PC-3 (cell line): ENCODE results near the gene EIF4ENIF1. TPM values are rescaled to one million over a fixed set of nuclear protein-coding genes. Genes with fewer than 3 reads are reported as not detected.
A peak's percentile ranks its signal among the peaks of the same experiment; 100 is the strongest.

Experiments used
- ATAC-seq: fragments of 200-7000 bp; cut with Tn5 transposase; 2 replicates; pipeline ENCODE4 v1.9.1; 2020; ENCODE audit warnings: mild to moderate bottlenecking, moderate library complexity
- Bru-seq: library from RNA; stranded (reverse); fragments of 400-500 nt; gene quantifications from one replicate; lab custom pipeline; 2021; lab: Mats Ljungman, UMichigan
- BruChase-seq, 2 experiments: library from RNA; stranded (reverse); fragments of 400-500 nt; gene quantifications; one replicate each; lab custom pipeline; 2021; lab: Mats Ljungman, UMichigan
- BruUV-seq: library from RNA; stranded (reverse); fragments of 400-500 nt; replicated peaks from 2 replicates; lab custom pipeline; 2021; lab: Mats Ljungman, UMichigan
- CTCF ChIA-PET: fragments of 300-600 bp; sonication (Branson Sonifier 250); formaldehyde crosslinking; loops from one replicate; lab custom pipeline; 2022; ENCODE audit warnings: antibody characterized with exemption; lab: Charles Lee
- POLR2A ChIA-PET: fragments of 300-600 bp; sonication (Branson Sonifier 250); formaldehyde crosslinking; loops from one replicate; lab custom pipeline; 2022; ENCODE audit warnings: antibody characterized with exemption; ENCODE audit not compliant: unreplicated experiment; lab: Charles Lee
- DNase-seq: peaks from one replicate; pipeline ENCODE4 v3.0.0-alpha.2; 2015
- H2AFZ ChIP-seq: fragments of 300-600 bp; sonication (generic); 2 replicates; pipeline ENCODE4 v1.6.0; 2016; ENCODE audit warnings: antibody characterized with exemption, low read length
- H3F3A ChIP-seq: fragments of 300-600 bp; sonication (generic); one replicate; pipeline ENCODE4 v1.6.0; 2017; ENCODE audit warnings: antibody characterized with exemption, low read length, control low read depth, mild to moderate bottlenecking; ENCODE audit not compliant: unreplicated experiment
- H3K27ac ChIP-seq: fragments of 300-600 bp; sonication (generic); 2 replicates; pipeline ENCODE4 v1.5.1; 2016; ENCODE audit warnings: mild to moderate bottlenecking, low read length
- H3K27me3 ChIP-seq: fragments of 300-600 bp; sonication (generic); 2 replicates; pipeline ENCODE4 v1.6.1; 2016; ENCODE audit warnings: low read length, mixed read lengths
- H3K36me3 ChIP-seq: fragments of 300-600 bp; sonication (generic); 2 replicates; pipeline ENCODE4 v1.6.1; 2016; ENCODE audit warnings: low read depth, mixed run types, low read length, mixed read lengths
- H3K4me1 ChIP-seq: fragments of 300-600 bp; sonication (generic); 2 replicates; pipeline ENCODE4 v1.5.1; 2016; ENCODE audit warnings: low read length; ENCODE audit not compliant: insufficient read depth
- H3K4me2 ChIP-seq: fragments of 300-600 bp; sonication (generic); 2 replicates; pipeline ENCODE4 v1.6.0; 2016; ENCODE audit warnings: low read length
- H3K4me3 ChIP-seq: fragments of 300-600 bp; sonication (generic); 2 replicates; pipeline ENCODE4 v1.5.1; 2016; ENCODE audit warnings: mild to moderate bottlenecking, low read length, mixed read lengths
- H3K79me2 ChIP-seq: fragments of 300-600 bp; sonication (generic); 2 replicates; pipeline ENCODE4 v1.6.1; 2017; ENCODE audit warnings: low read length, mixed read lengths
- H3K9ac ChIP-seq: fragments of 300-600 bp; sonication (generic); 2 replicates; pipeline ENCODE4 v1.6.0; 2016; ENCODE audit warnings: mild to moderate bottlenecking, low read length
- H3K9me2 ChIP-seq: fragments of 300-600 bp; sonication (generic); replicated peaks from 2 replicates; pipeline ENCODE4 v1.6.1; 2016; ENCODE audit warnings: mixed run types, low read length, mixed read lengths
- H3K9me3 ChIP-seq: fragments of 300-600 bp; sonication (generic); 2 replicates; pipeline ENCODE4 v1.6.1; 2016; ENCODE audit warnings: low read length, mixed read lengths
- H4K20me1 ChIP-seq: fragments of 300-600 bp; sonication (generic); 2 replicates; pipeline ENCODE4 v1.6.1; 2016; ENCODE audit warnings: low read length, mixed read lengths
- CTCF ChIP-seq: fragments of 300-600 bp; sonication (generic); conservative IDR thresholded peaks from 2 replicates; pipeline ENCODE4 v1.5.1; 2017; ENCODE audit warnings: antibody characterized with exemption, low read depth, mild to moderate bottlenecking, low read length
- EZH2 ChIP-seq: fragments of 300-600 bp; sonication (generic); IDR thresholded peaks from one replicate; pipeline ENCODE4 v1.6.1; 2017; ENCODE audit warnings: antibody characterized with exemption, mild to moderate bottlenecking, low read length; ENCODE audit not compliant: unreplicated experiment
- EZH2phosphoT487 ChIP-seq: fragments of 300-600 bp; sonication (generic); IDR thresholded peaks from 2 replicates; pipeline ENCODE4 v1.6.1; 2018; ENCODE audit warnings: mild to moderate bottlenecking, antibody characterized with exemption, low read length, borderline replicate concordance
- intact Hi-C: fragments of 100-400 bp; cut with micrococcal nuclease; formaldehyde crosslinking; loops from 2 replicates; pipeline ENCODE4 v1.9.0; 2023
- long read RNA-seq: library from polyadenylated mRNA; unstranded; transcript quantifications from one replicate; pipeline ENCODE4 v2.0.0, GENCODE V29; 2021; ENCODE audit not compliant: unreplicated experiment
- total RNA-seq: library from RNA; depleted of rRNA; stranded (reverse); fragments of >200 nt; gene quantifications from 2 replicates; pipeline ENCODE4 v1.2.3, GENCODE V29; 2014; rRNA removed

EIF4ENIF1 gene
- total RNA-seq (4.5 and 5.3 TPM in 2 replicates), Bru-seq, nascent RNA (percentile 64 among the genes with signal in this experiment), BruChase-seq, experiment 1, labeled RNA remaining after a 6-hour chase (percentile 60 among the genes with signal in this experiment), BruChase-seq, experiment 2, labeled RNA remaining after a 2-hour chase (percentile 63 among the genes with signal in this experiment)
- long read RNA-seq, transcript EIF4ENIF1-201 (19 exons, 3,544 nt): major isoform, 14 of 51 reads
- long read RNA-seq, partial matches to known transcripts: 16 of 51 reads
- long read RNA-seq, other reads (novel, unspliced or antisense): 20 of 51 reads

GRCh38 chr22:31489632-31490495, at the start of gene EIF4ENIF1:
EIF4ENIF1 (minus strand) TSS chr22:31489842; CDS start chr22:31488718, 1,124 bp downstream.
- H3K4me1 ChIP-seq: peaks cover 14% of the 10 kb centered on the region; the same call in 1 of the 2 replicates
- H3K4me2 ChIP-seq: peak within 1 kb of the TSS; percentile 94
- H3K4me3 ChIP-seq: peak within 1 kb of the TSS; percentile 99
- intact Hi-C loops: loop anchor here (5.0 kb wide), 1 partner anchor 143 kb away; the partner anchor contains the start of gene PATZ1
- 0 out of 2 replicates have a peak, but pooled peaks cover 8% of the 10 kb centered on the region for H3K36me3 ChIP-seq
- ChIA-PET POLR2A (no interaction called here), CTCF (no interaction called here)
- peaks cover 35% of the 10 kb centered on the region for H3K79me2 ChIP-seq
- no peak for TF ChIP-seq EZH2
- no peak for TF ChIP-seq CTCF
- no peak for TF ChIP-seq EZH2phosphoT487
- no peaks in the 10 kb centered on the region for H3K9me3 ChIP-seq
- BruUV-seq: no TSS peak
- peak; percentile 69 for DNase-seq
- H3K27me3 ChIP-seq: no peaks in the 10 kb centered on the region
- peak within 1 kb of the TSS; percentile 67 for H3K27ac ChIP-seq
- peak within 1 kb of the TSS; percentile 86 for H3K9ac ChIP-seq
- no peaks in the 10 kb centered on the region for H3F3A ChIP-seq
- no peaks in the 10 kb centered on the region for H3K9me2 ChIP-seq
- H2AFZ ChIP-seq: peak within 1 kb of the TSS; percentile 73
- ATAC-seq: peak; percentile 73
- H4K20me1 ChIP-seq: no peaks in the 10 kb centered on the region

GRCh38 chr22:31538815-31539214, 49.2 kb upstream of the EIF4ENIF1 start:
- Histone ChIP-seq H3F3A (no peaks in the 10 kb centered on the region), H3K4me1 (no peaks in the 10 kb centered on the region), H3K9me2 (no peaks in the 10 kb centered on the region), H3K4me3 (no peak overlapping the region), H3K9me3 (no peaks in the 10 kb centered on the region), H3K4me2 (no peak overlapping the region), H3K9ac (no peak overlapping the region), H3K36me3 (no peaks in the 10 kb centered on the region), H3K79me2 (no peaks in the 10 kb centered on the region), H4K20me1 (no peaks in the 10 kb centered on the region), H2AFZ (no peak overlapping the region), H3K27me3 (no peaks in the 10 kb centered on the region), H3K27ac (no peak overlapping the region)
- intact Hi-C loops: no loop called here
- ChIA-PET POLR2A (no interaction called here), CTCF (no interaction called here)
- no peak for DNase-seq
- TF ChIP-seq CTCF (no peak), EZH2phosphoT487 (no peak), EZH2 (no peak)
- no TSS peak for BruUV-seq
- no peak for ATAC-seq
